CD14-positive monocyte (primary cell): ENCODE data around the gene FOXK2. TPM values are rescaled to one million over a fixed set of nuclear protein-coding genes. Genes with fewer than 3 reads are reported as not detected.

ENCODE experiments used
- DNase-seq, 3 donors: peaks; one replicate each; pipeline ENCODE4 v3.0.0-alpha.2; 2011 to 2022
- H2AFZ ChIP-seq: 2 replicates; pipeline ENCODE4 v1.6.0; 2012; ENCODE audit warnings: mild to moderate bottlenecking, low read depth, low read length, inconsistent platforms; ENCODE audit not compliant: insufficient read depth, poor library complexity, severe bottlenecking
- H3K27ac ChIP-seq, 2 donors: 1 replicate in 1 of 2; 2 replicates in 1 of 2; pipeline ENCODE4 v1.5.1; 2012 to 2013; ENCODE audit warnings: low read length in 2 of 2, control low read depth in 1 of 2, inconsistent platforms in 1 of 2, low read depth in 1 of 2, mild to moderate bottlenecking in 1 of 2
- H3K27me3 ChIP-seq, 2 donors: one replicate each; pipeline versions ENCODE4 v1.6.0 to v1.6.1; 2011 to 2013; ENCODE audit warnings: low read length in 2 of 2; ENCODE audit not compliant: control insufficient read depth in 2 of 2, insufficient read depth in 2 of 2
- H3K36me3 ChIP-seq, 2 donors: replicated peaks in 1 of 2; 1 replicate in 1 of 2; 2 replicates in 1 of 2; pipeline versions ENCODE4 v1.5.1 to v1.6.1; 2012 to 2013; ENCODE audit warnings: low read length in 2 of 2, control low read depth in 1 of 2, inconsistent platforms in 1 of 2, mild to moderate bottlenecking in 1 of 2; ENCODE audit not compliant: insufficient read depth in 2 of 2, control insufficient read depth in 1 of 2
- H3K4me1 ChIP-seq, 2 donors: 1 replicate in 1 of 2; 2 replicates in 1 of 2; pipeline versions ENCODE4 v1.5.1 to v1.6.1; 2012 to 2013; ENCODE audit warnings: low read length in 2 of 2, control low read depth in 1 of 2, inconsistent platforms in 1 of 2, mild to moderate bottlenecking in 1 of 2, moderate library complexity in 1 of 2; ENCODE audit not compliant: insufficient read depth in 2 of 2, control insufficient read depth in 1 of 2
- H3K4me2 ChIP-seq: replicated peaks from 2 replicates; pipeline ENCODE3; 2012; ENCODE audit warnings: low read length, moderate library complexity, mild to moderate bottlenecking; ENCODE audit not compliant: poor library complexity, severe bottlenecking; ENCODE audit errors: extremely low read depth
- H3K4me3 ChIP-seq, 3 experiments: fragments of 200-600 bp in 1 of 3; sonication (generic) in 1 of 3; replicated peaks in 1 of 3; 1 replicate in 2 of 3; 2 replicates in 1 of 3; pipeline ENCODE4 v1.5.1; 2011 to 2013; ENCODE audit warnings: low read length in 3 of 3, mild to moderate bottlenecking in 3 of 3, control low read depth in 2 of 3, low read depth in 2 of 3, inconsistent platforms in 1 of 3, moderate library complexity in 1 of 3
- H3K79me2 ChIP-seq: 2 replicates; pipeline ENCODE4 v1.6.0; 2012; ENCODE audit warnings: mild to moderate bottlenecking, control low read depth, inconsistent platforms, low read length, moderate library complexity; ENCODE audit not compliant: insufficient read depth
- H3K9ac ChIP-seq: 2 replicates; pipeline ENCODE4 v1.6.0; 2017; ENCODE audit warnings: low read length, mild to moderate bottlenecking; ENCODE audit not compliant: insufficient read depth, poor library complexity, severe bottlenecking
- H3K9me3 ChIP-seq, 2 donors: replicated peaks in 1 of 2; 1 replicate in 1 of 2; 2 replicates in 1 of 2; pipeline versions ENCODE4 v1.5.1 to v1.6.1; 2012 to 2013; ENCODE audit warnings: low read length in 2 of 2, control low read depth in 1 of 2; ENCODE audit not compliant: control insufficient read depth in 1 of 2, insufficient read depth in 1 of 2
- H4K20me1 ChIP-seq: 2 replicates; pipeline ENCODE4 v1.6.0; 2012; ENCODE audit warnings: mild to moderate bottlenecking, low read length, control low read depth, moderate library complexity; ENCODE audit not compliant: insufficient read depth
- H3K27ac Mint-ChIP-seq, 7 donors: one replicate each; pipeline ENCODE4 v1.8.0; 2020; ENCODE audit warnings: mild to moderate bottlenecking in 7 of 7, mixed read lengths in 7 of 7, moderate library complexity in 6 of 7, inconsistent platforms in 2 of 7
- H3K27me3 Mint-ChIP-seq, 3 donors: one replicate each; pipeline ENCODE4 v1.8.0; 2021 to 2022; ENCODE audit warnings: low read depth in 3 of 3, mild to moderate bottlenecking in 3 of 3, mixed read lengths in 3 of 3, moderate library complexity in 3 of 3, inconsistent platforms in 1 of 3
- H3K36me3 Mint-ChIP-seq, 2 donors: one replicate each; pipeline ENCODE4 v1.8.0; 2020; ENCODE audit warnings: mixed read lengths in 2 of 2, inconsistent platforms in 1 of 2, mild to moderate bottlenecking in 1 of 2
- H3K4me1 Mint-ChIP-seq: one replicate; pipeline ENCODE4 v1.8.0; 2020; ENCODE audit warnings: mild to moderate bottlenecking, mixed read lengths
- H3K4me3 Mint-ChIP-seq, 2 donors: one replicate each; pipeline ENCODE4 v1.8.0; 2020; ENCODE audit warnings: mild to moderate bottlenecking in 2 of 2, mixed read lengths in 2 of 2, moderate library complexity in 1 of 2
- H3K9me3 Mint-ChIP-seq, 7 donors: one replicate each; pipeline ENCODE4 v1.8.0; 2020 to 2022; ENCODE audit warnings: mixed read lengths in 7 of 7, mild to moderate bottlenecking in 6 of 7, moderate library complexity in 6 of 7, inconsistent platforms in 2 of 7
- CTCF ChIP-seq: fragments of 200-600 bp; IDR thresholded peaks from one replicate; pipeline ENCODE4 v1.8.0; 2022; ENCODE audit warnings: antibody characterized with exemption, mild to moderate bottlenecking
- WGBS: methylation state at CpG from one replicate; pipeline ENCODE4 v1.1.5; 2013; ENCODE audit warnings: missing lambda C conversion rate; ENCODE audit not compliant: insufficient coverage; 5-methylcytosine and 5-hydroxymethylcytosine counted together
- intact Hi-C, 2 donors: fragments of 100-400 bp; cut with micrococcal nuclease; formaldehyde crosslinking; loops; one replicate each; pipeline versions ENCODE4 v1.15.0 to v1.15.1; 2023
- polyA plus RNA-seq, 3 donors: library from polyadenylated mRNA; depleted of rRNA in 1 of 3; unstranded in 2 of 3; stranded (reverse) in 1 of 3; fragments of 300-500 nt in 2 of 3; fragments of >200 nt in 1 of 3; fragmentation: Illumina TruSeq in 2 of 3; gene quantifications; 1 replicate in 2 of 3; 2 replicates in 1 of 3; pipeline ENCODE4 v1.2.3, GENCODE V29; 2012 to 2021

Gene FOXK2
- polyA plus RNA-seq, 3 donors: 3.5 to 18.4 (median 4.7) TPM

GRCh38 chr17:82593590-82594087, 74.1 kb downstream of the FOXK2 start:
- no peak for TF ChIP-seq CTCF
- Histone ChIP-seq H2AFZ (peak overlapping the region; percentile 48), H3K4me2 (peak overlapping the region; percentile 87), H3K4me3 (peak overlapping the region; percentile 53 to 78 (median 77)), H3K27ac (peak overlapping the region; percentile 83 to 86), H3K27me3 (no peaks in the 10 kb centered on the region), H3K9ac (peak overlapping the region; percentile 61), H4K20me1 (no peaks in the 10 kb centered on the region), H3K9me3 (no peaks in the 10 kb centered on the region), H3K79me2 (no peaks in the 10 kb centered on the region), H3K4me1 (peaks cover 32 to 37% of the 10 kb centered on the region in 2 donors), H3K36me3 (peaks cover 24 to 33% of the 10 kb centered on the region in 2 donors)
- DNase-seq: no peak
- intact Hi-C loops: no loop called here
- peak overlapping the region; percentile 73 to 86 for H3K4me3 Mint-ChIP-seq
- 61% methylated on average over 24 of the region's 29 CpGs for WGBS
- H3K36me3 Mint-ChIP-seq: peaks cover 22 to 54% of the 10 kb centered on the region in 2 donors
- no peaks in the 10 kb centered on the region for H3K9me3 Mint-ChIP-seq
- peaks cover 0 to 1% (median 1%) of the 10 kb centered on the region in 3 donors for H3K27me3 Mint-ChIP-seq
- peak overlapping the region in 6 of 7 donors; percentile 89 to 95 (median 92) for H3K27ac Mint-ChIP-seq
- H3K4me1 Mint-ChIP-seq: peaks cover 39% of the 10 kb centered on the region

GRCh38 chr17:82594571-82594970, 75.0 kb downstream of the FOXK2 start:
- Mint-ChIP-seq H3K4me1 (peaks cover 39% of the 10 kb centered on the region), H3K4me3 (no peak overlapping the region), H3K9me3 (no peaks in the 10 kb centered on the region), H3K27me3 (peaks cover 0 to 1% (median under 1%) of the 10 kb centered on the region in 3 donors), H3K27ac (no peak overlapping the region), H3K36me3 (peaks cover 22 to 59% of the 10 kb centered on the region in 2 donors)
- 89% methylated on average over 9 of the region's 11 CpGs for WGBS
- TF ChIP-seq CTCF: no peak
- DNase-seq: no peak
- Histone ChIP-seq H3K9ac (no peak overlapping the region), H3K4me3 (no peak overlapping the region), H3K79me2 (no peaks in the 10 kb centered on the region), H3K9me3 (no peaks in the 10 kb centered on the region), H3K4me2 (no peak overlapping the region), H2AFZ (no peak overlapping the region), H3K4me1 (peaks cover 32 to 37% of the 10 kb centered on the region in 2 donors), H3K36me3 (peaks cover 29 to 40% of the 10 kb centered on the region in 2 donors), H4K20me1 (no peaks in the 10 kb centered on the region), H3K27me3 (no peaks in the 10 kb centered on the region), H3K27ac (no peak overlapping the region)
- intact Hi-C loops: no loop called here
